ENCODE measurements around the gene PRKAB1. TPM values are rescaled to one million over a fixed set of nuclear protein-coding genes. Genes with fewer than 3 reads are reported as not detected.

The PRKAB1 gene
- total and polyA plus RNA-seq, 2 experiments from 2014 or later, result 16.3 to 31.0 TPM

GRCh38 chr12:119720349-119720748, 52.4 kb downstream of the PRKAB1 start:
- Mint-ChIP-seq H3K27me3 (ENCODE audit: insufficient read depth, low read depth, poor library complexity) (no peaks in the 10 kb centered on the region), H3K4me3 (no peak overlapping the region), H3K9me3 (no peaks in the 10 kb centered on the region), H3K27ac (no peak overlapping the region), H3K4me1 (no peaks in the 10 kb centered on the region; the same call in 2 of the 3 replicates), H3K36me3 (ENCODE audit: low read depth) (peaks cover 42% of the 10 kb centered on the region)
- Histone ChIP-seq H3K4me2 (no peak overlapping the region), H3K79me2 (replicated peaks; ENCODE audit: insufficient read depth) (no peaks in the 10 kb centered on the region), H3F3A (replicated peaks; ENCODE audit: low read depth) (no peaks in the 10 kb centered on the region), H2AFZ (no peak overlapping the region), H3K4me3 (no peak overlapping the region), H3K36me3 (ENCODE audit: insufficient read depth) (peaks cover 15% of the 10 kb centered on the region), H4K20me1 (replicated peaks; ENCODE audit: insufficient read depth) (no peaks in the 10 kb centered on the region), H3K9me2 (ENCODE audit: insufficient read depth) (no peaks in the 10 kb centered on the region), H3K27ac (ENCODE audit: low read depth) (no peak overlapping the region), H3K4me1 (ENCODE audit: insufficient read depth) (no peaks in the 10 kb centered on the region), H3K27me3 (ENCODE audit: insufficient read depth) (no peaks in the 10 kb centered on the region)
- DNase-seq (ENCODE audit: low spot score) (no peak), ATAC-seq (no peak)
- TF ChIP-seq POLR2AphosphoS5 (IDR thresholded peaks at IDR 0.05; ENCODE audit: low read depth), result no peak
- TF ChIP-seq, protein P1, sequence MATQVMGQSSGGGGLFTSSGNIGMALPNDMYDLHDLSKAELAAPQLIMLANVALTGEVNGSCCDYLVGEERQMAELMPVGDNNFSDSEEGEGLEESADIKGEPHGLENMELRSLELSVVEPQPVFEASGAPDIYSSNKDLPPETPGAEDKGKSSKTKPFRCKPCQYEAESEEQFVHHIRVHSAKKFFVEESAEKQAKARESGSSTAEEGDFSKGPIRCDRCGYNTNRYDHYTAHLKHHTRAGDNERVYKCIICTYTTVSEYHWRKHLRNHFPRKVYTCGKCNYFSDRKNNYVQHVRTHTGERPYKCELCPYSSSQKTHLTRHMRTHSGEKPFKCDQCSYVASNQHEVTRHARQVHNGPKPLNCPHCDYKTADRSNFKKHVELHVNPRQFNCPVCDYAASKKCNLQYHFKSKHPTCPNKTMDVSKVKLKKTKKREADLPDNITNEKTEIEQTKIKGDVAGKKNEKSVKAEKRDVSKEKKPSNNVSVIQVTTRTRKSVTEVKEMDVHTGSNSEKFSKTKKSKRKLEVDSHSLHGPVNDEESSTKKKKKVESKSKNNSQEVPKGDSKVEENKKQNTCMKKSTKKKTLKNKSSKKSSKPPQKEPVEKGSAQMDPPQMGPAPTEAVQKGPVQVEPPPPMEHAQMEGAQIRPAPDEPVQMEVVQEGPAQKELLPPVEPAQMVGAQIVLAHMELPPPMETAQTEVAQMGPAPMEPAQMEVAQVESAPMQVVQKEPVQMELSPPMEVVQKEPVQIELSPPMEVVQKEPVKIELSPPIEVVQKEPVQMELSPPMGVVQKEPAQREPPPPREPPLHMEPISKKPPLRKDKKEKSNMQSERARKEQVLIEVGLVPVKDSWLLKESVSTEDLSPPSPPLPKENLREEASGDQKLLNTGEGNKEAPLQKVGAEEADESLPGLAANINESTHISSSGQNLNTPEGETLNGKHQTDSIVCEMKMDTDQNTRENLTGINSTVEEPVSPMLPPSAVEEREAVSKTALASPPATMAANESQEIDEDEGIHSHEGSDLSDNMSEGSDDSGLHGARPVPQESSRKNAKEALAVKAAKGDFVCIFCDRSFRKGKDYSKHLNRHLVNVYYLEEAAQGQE (IDR thresholded peaks at IDR 0.05; ENCODE audit: unreplicated experiment), result no peak
- TF ChIP-seq, protein P2, sequence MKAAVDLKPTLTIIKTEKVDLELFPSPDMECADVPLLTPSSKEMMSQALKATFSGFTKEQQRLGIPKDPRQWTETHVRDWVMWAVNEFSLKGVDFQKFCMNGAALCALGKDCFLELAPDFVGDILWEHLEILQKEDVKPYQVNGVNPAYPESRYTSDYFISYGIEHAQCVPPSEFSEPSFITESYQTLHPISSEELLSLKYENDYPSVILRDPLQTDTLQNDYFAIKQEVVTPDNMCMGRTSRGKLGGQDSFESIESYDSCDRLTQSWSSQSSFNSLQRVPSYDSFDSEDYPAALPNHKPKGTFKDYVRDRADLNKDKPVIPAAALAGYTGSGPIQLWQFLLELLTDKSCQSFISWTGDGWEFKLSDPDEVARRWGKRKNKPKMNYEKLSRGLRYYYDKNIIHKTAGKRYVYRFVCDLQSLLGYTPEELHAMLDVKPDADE (IDR thresholded peaks at IDR 0.05), result no peak
- TF ChIP-seq EZH2phosphoT487 (IDR thresholded peaks at IDR 0.05; ENCODE audit: unreplicated experiment), result no peak
- no peak for TF ChIP-seq ZNF331 (CRISPR knock-in tag; IDR thresholded peaks at IDR 0.05; ENCODE audit: low read depth)
- TF ChIP-seq NANOG (IDR thresholded peaks at IDR 0.05; ENCODE audit: borderline replicate concordance), result no peak
- TF ChIP-seq EZH2 (IDR thresholded peaks at IDR 0.05; ENCODE audit: low read depth, unreplicated experiment), result no peak

DNA sequence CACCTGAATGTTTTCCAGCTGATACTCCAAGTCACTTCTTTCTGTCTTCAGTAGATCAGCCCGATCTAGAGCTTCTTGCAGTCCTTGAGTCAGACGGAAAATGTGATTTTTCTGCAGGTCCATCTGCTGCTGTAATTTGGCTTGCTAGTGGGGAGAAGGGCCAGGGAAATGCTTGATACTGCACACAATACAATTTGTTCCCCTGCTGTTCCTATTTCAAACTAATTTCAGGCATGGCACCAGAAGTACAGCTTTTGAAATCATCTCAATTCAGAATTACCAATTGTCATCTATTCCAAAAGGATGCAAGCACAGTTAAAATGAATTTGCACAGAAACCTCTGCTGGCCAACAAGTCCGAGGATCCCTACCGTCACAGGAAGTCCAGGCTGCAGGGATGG, 53.4 kb downstream of the PRKAB1 start:
- Histone ChIP-seq H3K4me3 (no peak overlapping the region), H3K27me3 (ENCODE audit: insufficient read depth) (no peaks in the 10 kb centered on the region), H3K27ac (ENCODE audit: low read depth) (no peak overlapping the region), H3K79me2 (replicated peaks; ENCODE audit: insufficient read depth) (no peaks in the 10 kb centered on the region), H3F3A (replicated peaks; ENCODE audit: low read depth) (no peaks in the 10 kb centered on the region), H3K9me2 (ENCODE audit: insufficient read depth) (no peaks in the 10 kb centered on the region), H2AFZ (no peak overlapping the region), H3K36me3 (ENCODE audit: insufficient read depth) (peaks cover 10% of the 10 kb centered on the region), H3K4me2 (no peak overlapping the region), H4K20me1 (replicated peaks; ENCODE audit: insufficient read depth) (no peaks in the 10 kb centered on the region), H3K4me1 (ENCODE audit: insufficient read depth) (no peaks in the 10 kb centered on the region)
- Mint-ChIP-seq H3K9me3 (no peaks in the 10 kb centered on the region), H3K36me3 (ENCODE audit: low read depth) (peaks cover 37% of the 10 kb centered on the region; the same call in 2 of the 3 replicates), H3K27me3 (ENCODE audit: insufficient read depth, low read depth, poor library complexity) (no peaks in the 10 kb centered on the region), H3K4me3 (no peak overlapping the region), H3K4me1 (no peaks in the 10 kb centered on the region; the same call in 2 of the 3 replicates), H3K27ac (no peak overlapping the region)
- ATAC-seq (no peak), DNase-seq (ENCODE audit: low spot score) (no peak)
- TF ChIP-seq JUNB (IDR thresholded peaks at IDR 0.05; ENCODE audit: unreplicated experiment) (no peak), STAT1 (IDR thresholded peaks at IDR 0.05; ENCODE audit: unreplicated experiment) (no peak), EZH2 (IDR thresholded peaks at IDR 0.05; ENCODE audit: low read depth, unreplicated experiment) (no peak), ZNF331 (CRISPR knock-in tag; IDR thresholded peaks at IDR 0.05; ENCODE audit: low read depth) (no peak), EZH2phosphoT487 (IDR thresholded peaks at IDR 0.05; ENCODE audit: unreplicated experiment) (no peak), NANOG (IDR thresholded peaks at IDR 0.05; ENCODE audit: borderline replicate concordance) (no peak), CREB1 (CRISPR knock-in tag; IDR thresholded peaks at IDR 0.05; ENCODE audit: low read depth) (no peak), POLR2AphosphoS5 (IDR thresholded peaks at IDR 0.05; ENCODE audit: low read depth) (no peak)
- TF ChIP-seq, protein P2 (IDR thresholded peaks at IDR 0.05), result no peak
- TF ChIP-seq, protein P3, sequence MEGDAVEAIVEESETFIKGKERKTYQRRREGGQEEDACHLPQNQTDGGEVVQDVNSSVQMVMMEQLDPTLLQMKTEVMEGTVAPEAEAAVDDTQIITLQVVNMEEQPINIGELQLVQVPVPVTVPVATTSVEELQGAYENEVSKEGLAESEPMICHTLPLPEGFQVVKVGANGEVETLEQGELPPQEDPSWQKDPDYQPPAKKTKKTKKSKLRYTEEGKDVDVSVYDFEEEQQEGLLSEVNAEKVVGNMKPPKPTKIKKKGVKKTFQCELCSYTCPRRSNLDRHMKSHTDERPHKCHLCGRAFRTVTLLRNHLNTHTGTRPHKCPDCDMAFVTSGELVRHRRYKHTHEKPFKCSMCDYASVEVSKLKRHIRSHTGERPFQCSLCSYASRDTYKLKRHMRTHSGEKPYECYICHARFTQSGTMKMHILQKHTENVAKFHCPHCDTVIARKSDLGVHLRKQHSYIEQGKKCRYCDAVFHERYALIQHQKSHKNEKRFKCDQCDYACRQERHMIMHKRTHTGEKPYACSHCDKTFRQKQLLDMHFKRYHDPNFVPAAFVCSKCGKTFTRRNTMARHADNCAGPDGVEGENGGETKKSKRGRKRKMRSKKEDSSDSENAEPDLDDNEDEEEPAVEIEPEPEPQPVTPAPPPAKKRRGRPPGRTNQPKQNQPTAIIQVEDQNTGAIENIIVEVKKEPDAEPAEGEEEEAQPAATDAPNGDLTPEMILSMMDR (conservative IDR thresholded peaks at IDR 0.05; ENCODE audit: low read depth in 2 of 2), result no peak
- TF ChIP-seq, protein P1 (IDR thresholded peaks at IDR 0.05; ENCODE audit: unreplicated experiment), result no peak

Measured in GM23338 (cell line).